GM06990 (cell line): Measurements from ENCODE around the gene TREM2.

ENCODE experiments used
- DNase-seq: peaks from one replicate; pipeline ENCODE4 v3.0.0-alpha.2; 2011; ENCODE audit not compliant: insufficient read length; ENCODE audit errors: extremely low read depth
- H3K27me3 ChIP-seq: replicated peaks from 2 replicates; pipeline ENCODE4 v1.6.0; 2011; ENCODE audit warnings: low read length; ENCODE audit not compliant: control insufficient read depth, insufficient read depth
- H3K36me3 ChIP-seq: 2 replicates; pipeline ENCODE4 v1.5.1; 2011; ENCODE audit warnings: low read length; ENCODE audit not compliant: control insufficient read depth, insufficient read depth
- H3K4me3 ChIP-seq: replicated peaks from 2 replicates; pipeline ENCODE4 v1.5.1; 2011; ENCODE audit warnings: low read depth, mild to moderate bottlenecking, control low read depth, low read length
- TF ChIP-seq, protein P1 (sequence below): IDR thresholded peaks from 2 replicates; pipeline ENCODE4 v1.5.1; 2011; ENCODE audit warnings: low read length, control low read depth, mild to moderate bottlenecking, inconsistent platforms; ENCODE audit not compliant: insufficient read depth, poor library complexity, severe bottlenecking

TREM2 gene

DNA sequence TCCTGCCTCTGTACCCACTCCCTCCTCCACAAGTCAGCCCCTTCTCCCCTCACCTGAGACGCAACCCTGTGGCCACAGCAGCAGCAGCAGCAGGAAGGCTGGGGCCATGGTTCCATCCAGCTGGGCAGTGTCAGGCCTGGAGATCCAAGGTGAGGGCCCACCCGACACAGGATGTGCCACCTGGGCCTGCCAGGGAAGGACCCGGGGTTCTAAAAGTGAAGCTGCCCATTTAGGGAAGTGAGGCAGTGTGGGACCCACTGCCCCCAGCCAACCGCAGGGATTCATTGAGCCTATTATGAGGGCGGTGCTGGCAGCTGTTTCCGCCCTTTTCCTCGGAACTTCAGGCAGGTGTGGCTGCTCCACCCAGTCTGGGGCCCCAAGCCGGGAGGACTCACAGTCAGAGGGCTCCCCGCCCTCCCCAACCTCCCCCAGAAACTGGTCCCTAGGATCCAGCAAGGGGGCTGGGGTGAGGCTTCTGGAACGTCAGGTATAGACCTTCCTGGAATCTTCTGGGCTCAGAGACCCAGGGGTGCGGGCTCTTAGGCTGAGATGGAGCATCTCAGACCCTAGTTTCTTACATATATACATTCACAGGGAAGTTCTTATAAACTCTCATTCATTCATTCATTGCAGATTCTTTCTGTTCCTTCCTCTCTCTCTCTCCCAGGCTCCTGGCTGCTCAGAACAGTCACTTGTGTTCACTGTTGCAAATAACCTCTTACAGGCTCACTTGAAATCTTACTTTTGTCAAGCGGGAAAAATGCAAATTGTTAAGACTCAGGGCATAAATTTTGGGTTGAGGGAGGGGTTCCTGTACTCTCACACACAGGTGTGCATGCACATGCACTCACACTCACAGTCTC lies 38.2 kb upstream of the TREM2 start, which contains the start of gene TREML2:
Gene TREML2, minus strand, starts transcription at position 249 of the 863 bp plus-strand sequence. Its CDS starts 141 bp downstream, at position 108.
- TF ChIP-seq, protein P1, sequence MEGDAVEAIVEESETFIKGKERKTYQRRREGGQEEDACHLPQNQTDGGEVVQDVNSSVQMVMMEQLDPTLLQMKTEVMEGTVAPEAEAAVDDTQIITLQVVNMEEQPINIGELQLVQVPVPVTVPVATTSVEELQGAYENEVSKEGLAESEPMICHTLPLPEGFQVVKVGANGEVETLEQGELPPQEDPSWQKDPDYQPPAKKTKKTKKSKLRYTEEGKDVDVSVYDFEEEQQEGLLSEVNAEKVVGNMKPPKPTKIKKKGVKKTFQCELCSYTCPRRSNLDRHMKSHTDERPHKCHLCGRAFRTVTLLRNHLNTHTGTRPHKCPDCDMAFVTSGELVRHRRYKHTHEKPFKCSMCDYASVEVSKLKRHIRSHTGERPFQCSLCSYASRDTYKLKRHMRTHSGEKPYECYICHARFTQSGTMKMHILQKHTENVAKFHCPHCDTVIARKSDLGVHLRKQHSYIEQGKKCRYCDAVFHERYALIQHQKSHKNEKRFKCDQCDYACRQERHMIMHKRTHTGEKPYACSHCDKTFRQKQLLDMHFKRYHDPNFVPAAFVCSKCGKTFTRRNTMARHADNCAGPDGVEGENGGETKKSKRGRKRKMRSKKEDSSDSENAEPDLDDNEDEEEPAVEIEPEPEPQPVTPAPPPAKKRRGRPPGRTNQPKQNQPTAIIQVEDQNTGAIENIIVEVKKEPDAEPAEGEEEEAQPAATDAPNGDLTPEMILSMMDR = no peak
- Histone ChIP-seq H3K4me3 (peak within 1 kb of the TSS; percentile 55), H3K36me3 (peaks cover 1% of the 10 kb centered on the region; the same call in 1 of the 2 replicates), H3K27me3 (no peaks in the 10 kb centered on the region)
- peak; percentile 69 for DNase-seq

DNA sequence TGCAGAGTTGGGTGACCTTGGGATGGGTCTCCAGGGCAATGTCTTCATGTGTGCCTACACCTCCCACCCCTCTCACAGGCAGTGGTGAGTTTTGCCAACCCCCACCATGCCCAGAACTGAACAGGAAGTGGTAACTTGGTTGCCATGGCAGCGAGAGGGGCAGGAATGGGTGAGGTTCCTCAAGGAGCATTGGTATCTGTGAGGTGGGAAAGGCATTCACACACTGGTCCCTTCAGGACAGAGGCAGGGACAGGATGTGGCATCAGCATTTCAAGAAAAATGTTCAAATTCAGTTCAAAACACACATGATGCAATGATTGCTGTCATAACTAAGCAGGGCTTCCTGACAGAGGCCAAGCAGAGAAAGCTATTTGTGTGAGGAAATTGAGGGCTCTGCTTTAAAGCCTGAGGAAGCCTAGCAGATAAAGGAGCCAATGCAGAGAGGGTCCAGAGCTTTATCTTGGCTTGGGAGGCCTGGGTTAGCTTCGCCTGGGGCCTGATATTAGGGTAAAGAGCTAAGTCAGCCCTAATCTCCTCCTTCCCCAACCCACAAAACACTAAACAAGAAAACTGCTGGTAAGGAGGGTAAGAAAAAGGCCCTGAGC lies 37.5 kb upstream of the TREM2 start:
- peak overlapping the region; percentile 55 for H3K4me3 ChIP-seq
- TF ChIP-seq, protein P1 = no peak
- DNase-seq = peak; percentile 44
- no peaks in the 10 kb centered on the region for H3K27me3 ChIP-seq
- H3K36me3 ChIP-seq = peaks cover 4% of the 10 kb centered on the region; the same call in 1 of the 2 replicates

DNA sequence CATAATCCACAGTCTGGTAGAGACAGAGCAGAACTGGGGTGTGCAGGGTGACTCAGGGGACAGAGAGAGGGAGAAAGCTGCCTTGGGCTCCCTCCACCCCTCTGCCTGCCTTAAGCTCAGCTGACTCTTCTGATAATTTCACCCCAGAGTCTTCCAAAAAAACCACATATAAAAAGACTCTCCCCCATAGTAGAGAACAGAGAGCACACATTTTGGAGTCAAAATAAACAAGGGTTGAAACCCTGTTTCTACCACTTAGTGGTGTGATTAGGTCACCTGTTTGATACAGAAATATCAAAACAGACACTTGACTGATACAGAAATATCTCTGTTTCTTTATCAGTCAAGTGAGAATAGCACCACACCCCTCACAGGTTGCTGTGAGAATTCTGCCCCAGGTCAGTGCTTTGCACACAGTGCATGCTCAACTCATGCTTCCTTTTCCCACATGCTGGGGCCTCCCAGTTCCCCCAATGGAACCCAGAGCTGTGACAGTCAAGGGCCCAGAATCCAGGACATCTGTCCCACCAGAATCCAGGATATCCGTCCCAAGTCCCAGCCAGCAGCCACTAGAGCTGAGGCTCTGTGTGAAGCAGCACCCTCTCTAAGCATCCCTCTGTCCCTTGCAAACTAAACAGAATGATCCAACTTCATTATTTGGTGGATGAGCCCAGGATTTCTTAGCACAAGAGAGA lies 36.8 kb upstream of the TREM2 start:
- peak; percentile 43 for DNase-seq
- Histone ChIP-seq H3K36me3 (peaks cover 7% of the 10 kb centered on the region), H3K27me3 (no peaks in the 10 kb centered on the region), H3K4me3 (peak overlapping the region; percentile 55)
- TF ChIP-seq, protein P1 = no peak

DNA sequence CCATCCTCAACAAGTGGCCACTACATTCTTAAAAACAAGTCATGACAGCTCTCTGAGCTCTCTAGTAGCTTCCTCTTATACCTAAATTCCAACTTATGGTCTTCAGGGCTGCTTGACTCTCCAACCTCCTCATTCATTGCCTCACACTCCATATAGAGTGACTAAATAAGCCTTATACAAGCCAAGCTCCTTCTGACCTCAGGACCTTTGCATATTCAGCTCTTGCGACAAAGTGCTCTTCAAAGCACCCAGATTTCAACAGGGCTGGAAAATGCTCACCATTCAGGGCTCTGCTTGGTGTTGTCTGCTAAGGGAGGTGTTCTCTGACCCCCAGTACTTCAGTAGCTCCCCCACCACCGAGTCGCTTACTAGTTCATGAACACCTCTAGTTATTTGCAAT lies 34.3 kb upstream of the TREM2 start:
- H3K27me3 ChIP-seq = no peaks in the 10 kb centered on the region
- DNase-seq = no peak
- peaks cover 25% of the 10 kb centered on the region for H3K36me3 ChIP-seq
- no peak overlapping the region for H3K4me3 ChIP-seq
- TF ChIP-seq, protein P1 = no peak

DNA sequence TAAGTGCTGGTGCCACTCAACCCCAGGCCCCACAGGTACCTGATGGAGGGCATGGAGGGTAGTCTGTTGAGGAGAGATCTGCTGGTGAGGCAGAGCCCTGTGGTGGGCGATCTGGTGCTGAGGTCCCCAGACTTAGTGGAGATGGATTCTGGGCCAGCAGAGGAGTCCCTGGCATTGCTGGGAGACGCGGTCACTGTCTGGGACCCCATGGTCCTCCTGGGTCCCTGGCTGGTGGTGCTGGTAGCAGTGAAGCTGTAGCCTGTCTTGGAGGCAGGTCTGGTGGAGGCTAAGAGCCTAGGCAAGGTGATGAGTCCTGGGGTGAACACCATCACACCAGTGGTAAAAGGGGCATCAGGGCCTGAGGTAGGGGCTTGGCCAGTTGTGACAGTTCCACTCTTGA lies 31.5 kb upstream of the TREM2 start:
- TF ChIP-seq, protein P1 = no peak
- no peak for DNase-seq
- no peaks in the 10 kb centered on the region for H3K27me3 ChIP-seq
- H3K36me3 ChIP-seq = peaks cover 32% of the 10 kb centered on the region
- no peak overlapping the region for H3K4me3 ChIP-seq
